ENCODE data around the gene CSNK1G2.

CSNK1G2 gene

GRCh38 chr19:1918975-1919374 lies 22.0 kb upstream of the CSNK1G2 start:
- WGBS (ENCODE audit: extremely low coverage, insufficient coverage, insufficient read length) = no CpG with 5 or more reads among the region's 28 CpGs
- Histone ChIP-seq H3K23ac (ENCODE audit: low read length) (no peak overlapping the region), H3K36me3 (ENCODE audit: control insufficient read depth in 1 of 2, insufficient read depth in 2 of 2, low read length in 2 of 2) (peaks cover 77 to 79% of the 10 kb centered on the region in 2 experiments)

DNA sequence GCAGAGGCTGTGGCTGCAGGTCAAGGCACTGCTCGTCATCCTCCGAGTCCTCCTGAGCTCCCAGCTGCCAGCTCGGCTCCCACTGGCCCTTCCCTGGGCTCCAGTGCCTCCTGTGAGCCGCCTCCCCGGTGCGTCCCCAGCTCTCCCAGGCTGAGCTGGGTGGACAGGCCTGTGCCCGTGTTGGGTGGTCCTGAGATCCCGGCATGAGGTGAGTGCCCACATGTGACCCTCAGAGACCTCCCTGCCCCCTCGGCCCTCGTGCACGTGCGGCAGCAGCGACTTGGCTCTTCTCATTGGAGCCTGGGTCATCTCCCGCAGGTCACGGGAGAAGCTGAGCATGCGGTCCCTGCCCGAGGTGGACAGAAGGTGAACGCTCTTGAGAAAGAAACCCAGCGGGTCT lies 20.3 kb upstream of the CSNK1G2 start:
- Histone ChIP-seq H2BK12ac (ENCODE audit: low read length) (no peak overlapping the region), H3K23ac (ENCODE audit: low read length) (no peak overlapping the region), H4K8ac (ENCODE audit: low read depth, low read length) (no peak overlapping the region), H3K4me2 (ENCODE audit: low read length) (no peak overlapping the region), H2BK5ac (ENCODE audit: low read depth, low read length, poor library complexity) (no peak overlapping the region), H3K79me2 (ENCODE audit: control insufficient read depth, insufficient read depth, low read length, poor library complexity) (no peaks in the 10 kb centered on the region), H4K12ac (ENCODE audit: low read depth, low read length) (no peak overlapping the region), H3K79me1 (ENCODE audit: low read length) (no peaks in the 10 kb centered on the region), H2AFZ (ENCODE audit: insufficient read depth, low read length, poor library complexity) (no peak overlapping the region), H4K91ac (ENCODE audit: low read depth, low read length) (no peak overlapping the region), H3K36me3 (ENCODE audit: control insufficient read depth in 1 of 2, insufficient read depth in 2 of 2, low read length in 2 of 2) (peaks cover 76 to 79% of the 10 kb centered on the region in 2 experiments), H3K27ac (ENCODE audit: low read depth, low read length) (no peak overlapping the region), H3K18ac (ENCODE audit: low read length) (no peak overlapping the region), H3K4ac (ENCODE audit: low read depth, low read length) (no peak overlapping the region), H2AK5ac (ENCODE audit: low read length) (no peak overlapping the region), H3K4me3 (ENCODE audit: low read depth, low read length) (peak overlapping the region; percentile 4), H3K27me3 (ENCODE audit: insufficient read depth, low read length) (no peaks in the 10 kb centered on the region), H3K4me1 (ENCODE audit: control insufficient read depth in 1 of 2, insufficient read depth in 2 of 2, low read length in 2 of 2) (no peaks in the 10 kb centered on the region), H2BK120ac (ENCODE audit: insufficient read depth, low read length, poor library complexity) (no peak overlapping the region), H3K9me3 (ENCODE audit: insufficient read depth, low read depth, low read length) (peaks cover 10% of the 10 kb centered on the region), H3K14ac (ENCODE audit: low read length) (no peak overlapping the region), H3K9ac (ENCODE audit: low read length) (no peak overlapping the region)
- WGBS (ENCODE audit: extremely low coverage, insufficient coverage, insufficient read length) = no CpG with 5 or more reads among the region's 19 CpGs
- no peak for DNase-seq

More at GRCh38 chr19:1918975-1919374, 22.0 kb upstream of the CSNK1G2 start:
- H3K4me2 ChIP-seq (ENCODE audit: low read length) = no peak overlapping the region
- H2BK5ac ChIP-seq (ENCODE audit: low read depth, low read length, poor library complexity) = no peak overlapping the region
- peaks cover 10% of the 10 kb centered on the region for H3K9me3 ChIP-seq (ENCODE audit: insufficient read depth, low read depth, low read length)
- H3K9ac ChIP-seq (ENCODE audit: low read length) = no peak overlapping the region
- H3K4me1 ChIP-seq (ENCODE audit: control insufficient read depth in 1 of 2, insufficient read depth in 2 of 2, low read length in 2 of 2) = no peaks in the 10 kb centered on the region
- no peak overlapping the region for H2BK12ac ChIP-seq (ENCODE audit: low read length)
- DNase-seq = no peak
- H3K18ac ChIP-seq (ENCODE audit: low read length) = no peak overlapping the region
- H4K12ac ChIP-seq (ENCODE audit: low read depth, low read length) = no peak overlapping the region
- no peak overlapping the region for H2AFZ ChIP-seq (ENCODE audit: insufficient read depth, low read length, poor library complexity)
- no peak overlapping the region for H3K4me3 ChIP-seq (ENCODE audit: low read depth, low read length)
- no peak overlapping the region for H2BK120ac ChIP-seq (ENCODE audit: insufficient read depth, low read length, poor library complexity)
- H3K27ac ChIP-seq (ENCODE audit: low read depth, low read length) = no peak overlapping the region
- no peaks in the 10 kb centered on the region for H3K79me1 ChIP-seq (ENCODE audit: low read length)
- H4K8ac ChIP-seq (ENCODE audit: low read depth, low read length) = no peak overlapping the region
- no peak overlapping the region for H3K14ac ChIP-seq (ENCODE audit: low read length)
- H3K79me2 ChIP-seq (ENCODE audit: control insufficient read depth, insufficient read depth, low read length, poor library complexity) = peaks cover 3% of the 10 kb centered on the region
- no peak overlapping the region for H2AK5ac ChIP-seq (ENCODE audit: low read length)
- no peak overlapping the region for H3K4ac ChIP-seq (ENCODE audit: low read depth, low read length)
- H4K91ac ChIP-seq (ENCODE audit: low read depth, low read length) = no peak overlapping the region
- H3K27me3 ChIP-seq (ENCODE audit: insufficient read depth, low read length) = no peaks in the 10 kb centered on the region

- Histone ChIP-seq H2BK12ac (ENCODE audit: low read length) (no peak overlapping the region), H3K4ac (ENCODE audit: low read depth, low read length) (no peak overlapping the region), H3K36me3 (ENCODE audit: control insufficient read depth in 1 of 2, insufficient read depth in 2 of 2, low read length in 2 of 2) (peaks cover 77 to 81% of the 10 kb centered on the region in 2 experiments), H3K27me3 (ENCODE audit: insufficient read depth, low read length) (no peaks in the 10 kb centered on the region), H3K4me3 (ENCODE audit: low read depth, low read length) (no peak overlapping the region), H3K79me2 (ENCODE audit: control insufficient read depth, insufficient read depth, low read length, poor library complexity) (no peaks in the 10 kb centered on the region), H3K9me3 (ENCODE audit: insufficient read depth, low read depth, low read length) (peaks cover 10% of the 10 kb centered on the region), H2BK120ac (ENCODE audit: insufficient read depth, low read length, poor library complexity) (no peak overlapping the region), H3K18ac (ENCODE audit: low read length) (no peak overlapping the region), H2AK5ac (ENCODE audit: low read length) (no peak overlapping the region), H3K4me2 (ENCODE audit: low read length) (no peak overlapping the region), H4K8ac (ENCODE audit: low read depth, low read length) (no peak overlapping the region), H4K91ac (ENCODE audit: low read depth, low read length) (no peak overlapping the region), H3K23ac (ENCODE audit: low read length) (no peak overlapping the region), H3K14ac (ENCODE audit: low read length) (no peak overlapping the region), H4K12ac (ENCODE audit: low read depth, low read length) (no peak overlapping the region), H3K4me1 (ENCODE audit: control insufficient read depth in 1 of 2, insufficient read depth in 2 of 2, low read length in 2 of 2) (no peaks in the 10 kb centered on the region), H3K9ac (ENCODE audit: low read length) (no peak overlapping the region), H2BK5ac (ENCODE audit: low read depth, low read length, poor library complexity) (no peak overlapping the region), H2AFZ (ENCODE audit: insufficient read depth, low read length, poor library complexity) (no peak overlapping the region), H3K79me1 (ENCODE audit: low read length) (no peaks in the 10 kb centered on the region), H3K27ac (ENCODE audit: low read depth, low read length) (no peak overlapping the region)
- no CpG with 5 or more reads among the region's 19 CpGs for WGBS (ENCODE audit: extremely low coverage, insufficient coverage, insufficient read length)
- no peak for DNase-seq
Measured at GRCh38 chr19:1921326-1921725, 19.6 kb upstream of the CSNK1G2 start.

GRCh38 chr19:1921825-1922224 lies 19.1 kb upstream of the CSNK1G2 start:
- no peak overlapping the region for H3K9ac ChIP-seq (ENCODE audit: low read length)
- no peak overlapping the region for H2BK120ac ChIP-seq (ENCODE audit: insufficient read depth, low read length, poor library complexity)
- no peaks in the 10 kb centered on the region for H3K79me2 ChIP-seq (ENCODE audit: control insufficient read depth, insufficient read depth, low read length, poor library complexity)
- H3K4me1 ChIP-seq (ENCODE audit: control insufficient read depth in 1 of 2, insufficient read depth in 2 of 2, low read length in 2 of 2) = no peaks in the 10 kb centered on the region
- H4K8ac ChIP-seq (ENCODE audit: low read depth, low read length) = no peak overlapping the region
- H3K27me3 ChIP-seq (ENCODE audit: insufficient read depth, low read length) = no peaks in the 10 kb centered on the region
- no peak for DNase-seq
- H3K4me2 ChIP-seq (ENCODE audit: low read length) = no peak overlapping the region
- H2BK12ac ChIP-seq (ENCODE audit: low read length) = no peak overlapping the region
- H3K14ac ChIP-seq (ENCODE audit: low read length) = no peak overlapping the region
- H3K79me1 ChIP-seq (ENCODE audit: low read length) = no peaks in the 10 kb centered on the region
- H3K18ac ChIP-seq (ENCODE audit: low read length) = no peak overlapping the region
- WGBS (ENCODE audit: extremely low coverage, insufficient coverage, insufficient read length) = no CpG with 5 or more reads among the region's 15 CpGs
- H3K36me3 ChIP-seq (ENCODE audit: control insufficient read depth in 1 of 2, insufficient read depth in 2 of 2, low read length in 2 of 2) = peaks cover 72 to 76% of the 10 kb centered on the region in 2 experiments
- no peak overlapping the region for H3K4ac ChIP-seq (ENCODE audit: low read depth, low read length)
- no peak overlapping the region for H4K91ac ChIP-seq (ENCODE audit: low read depth, low read length)
- no peak overlapping the region for H2AK5ac ChIP-seq (ENCODE audit: low read length)
- H3K27ac ChIP-seq (ENCODE audit: low read depth, low read length) = no peak overlapping the region
- no peak overlapping the region for H3K23ac ChIP-seq (ENCODE audit: low read length)
- peaks cover 10% of the 10 kb centered on the region for H3K9me3 ChIP-seq (ENCODE audit: insufficient read depth, low read depth, low read length)
- H4K12ac ChIP-seq (ENCODE audit: low read depth, low read length) = no peak overlapping the region
- H2BK5ac ChIP-seq (ENCODE audit: low read depth, low read length, poor library complexity) = no peak overlapping the region
- H3K4me3 ChIP-seq (ENCODE audit: low read depth, low read length) = peak overlapping the region; percentile 38
- no peak overlapping the region for H2AFZ ChIP-seq (ENCODE audit: insufficient read depth, low read length, poor library complexity)
